ENCODE data around the gene ERBB4.

GRCh38 chr2:211931314-211931713, 607.3 kb downstream of the ERBB4 start:
- TF ChIP-seq CTCF (conservative IDR thresholded peaks at IDR 0.05; ENCODE audit: low read length) (no peak), EZH2phosphoT487 (IDR thresholded peaks at IDR 0.05; ENCODE audit: borderline replicate concordance, low read depth, low read length) (no peak)
